MG63 (cell line): ENCODE measurements around the gene GPC6. TPM values are rescaled to one million over a fixed set of nuclear protein-coding genes. Genes with fewer than 3 reads are reported as not detected.
A peak's percentile ranks its signal among the peaks of the same experiment; 100 is the strongest.
"Not testable (repeated sequence)": the region's sequence is repeated elsewhere in the genome, so short reads cannot be mapped to it uniquely, and the experiment has no call there.

Experiments
- DNase-seq: peaks from one replicate; pipeline ENCODE4 v3.0.0-alpha.2; 2020
- H3K27me3 ChIP-seq: fragments of 250-450 bp; sonication (Bioruptor Pico); 2 replicates; pipeline ENCODE4 v1.5.1; 2020; ENCODE audit warnings: mild to moderate bottlenecking, moderate library complexity
- H3K36me3 ChIP-seq: fragments of 250-450 bp; sonication (Bioruptor Pico); 2 replicates; pipeline ENCODE4 v1.5.1; 2020; ENCODE audit warnings: mild to moderate bottlenecking, moderate library complexity
- H3K4me3 ChIP-seq: fragments of 250-450 bp; sonication (Bioruptor Pico); 2 replicates; pipeline ENCODE4 v1.5.1; 2020; ENCODE audit warnings: mild to moderate bottlenecking, moderate library complexity
- H3K9me3 ChIP-seq: fragments of 250-450 bp; sonication (Bioruptor Pico); 2 replicates; pipeline ENCODE4 v1.5.1; 2020; ENCODE audit warnings: mild to moderate bottlenecking, moderate library complexity
- total RNA-seq: library from RNA; depleted of rRNA; stranded (reverse); fragments of >200 nt; shearing (Covaris generic); gene quantifications from 2 replicates; pipeline ENCODE4 v1.2.3, GENCODE V29; 2014; ENCODE audit warnings: low replicate concordance

GPC6 gene
- total RNA-seq, 1 experiment from 2014 or later: 4.1 TPM

DNA sequence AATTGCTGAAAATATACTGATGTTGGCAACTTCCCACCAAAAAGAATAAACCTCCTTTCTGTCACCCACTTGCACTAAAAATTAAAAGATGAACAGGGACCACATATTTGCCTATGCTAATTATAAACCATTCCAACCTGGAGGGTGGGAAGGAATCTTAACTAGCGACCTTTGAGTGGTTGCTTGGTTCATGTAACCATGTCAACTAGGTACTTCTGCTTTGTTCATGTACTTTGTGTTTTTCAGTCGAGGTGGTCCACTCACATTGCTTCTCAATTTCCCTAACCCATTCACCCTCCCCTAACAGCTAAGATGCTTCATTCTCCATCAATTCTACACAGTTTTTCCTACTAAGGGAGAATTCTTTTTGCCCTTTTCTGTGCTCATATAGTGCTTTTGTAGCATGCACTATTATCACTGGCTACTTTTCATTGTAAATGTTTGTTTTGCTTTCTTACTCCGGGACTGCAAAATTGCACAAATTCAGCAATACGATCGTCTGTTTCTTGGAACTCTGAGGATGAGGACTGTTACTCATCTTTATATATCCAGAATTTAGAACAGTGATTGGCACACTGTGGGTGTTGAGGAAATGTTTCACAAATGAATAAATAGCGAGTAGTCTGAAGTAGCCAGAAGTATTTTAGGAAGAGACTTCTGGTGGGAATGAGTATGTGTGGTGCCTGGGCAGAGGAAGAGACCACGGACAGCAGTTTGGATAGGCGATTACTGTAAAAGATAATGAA is 187.5 kb downstream of the GPC6 start:
- Histone ChIP-seq H3K4me3 (peak overlapping the region; percentile 6), H3K36me3 (no peaks in the 10 kb centered on the region), H3K27me3 (no peaks in the 10 kb centered on the region), H3K9me3 (no peaks in the 10 kb centered on the region)
- DNase-seq: peak; percentile 41

DNA sequence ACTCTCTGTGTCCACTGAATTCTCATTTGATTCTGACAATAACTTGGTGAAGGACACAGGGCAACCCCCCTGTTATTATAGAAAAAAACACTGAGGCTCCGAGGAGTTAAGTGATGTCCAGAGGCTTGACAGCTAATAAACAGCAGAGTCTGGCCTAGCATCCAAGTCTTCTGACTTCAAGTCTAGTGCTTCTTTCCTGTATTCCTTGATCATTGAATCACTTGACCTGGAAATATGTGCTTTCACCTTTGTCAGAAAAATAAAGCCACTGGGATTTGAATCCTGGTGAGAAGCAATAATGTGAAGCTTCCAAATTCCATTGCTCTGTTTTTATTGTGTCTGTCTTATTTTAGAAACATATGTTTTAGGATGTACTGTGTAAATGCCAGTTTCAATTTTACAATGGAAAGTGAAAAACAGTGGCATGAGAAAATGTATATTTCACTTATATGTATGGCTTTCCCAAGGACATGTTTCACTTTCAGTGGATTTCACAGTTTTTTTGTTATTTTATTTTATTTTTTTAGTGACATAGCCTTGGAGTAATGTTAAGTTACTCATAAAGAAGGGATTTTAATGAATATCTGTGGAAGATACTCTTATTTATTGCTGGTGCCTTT is 190.2 kb downstream of the GPC6 start:
- no peak overlapping the region for H3K4me3 ChIP-seq
- no peaks in the 10 kb centered on the region for H3K36me3 ChIP-seq
- no peak for DNase-seq
- H3K27me3 ChIP-seq: no peaks in the 10 kb centered on the region
- H3K9me3 ChIP-seq: no peaks in the 10 kb centered on the region

DNA sequence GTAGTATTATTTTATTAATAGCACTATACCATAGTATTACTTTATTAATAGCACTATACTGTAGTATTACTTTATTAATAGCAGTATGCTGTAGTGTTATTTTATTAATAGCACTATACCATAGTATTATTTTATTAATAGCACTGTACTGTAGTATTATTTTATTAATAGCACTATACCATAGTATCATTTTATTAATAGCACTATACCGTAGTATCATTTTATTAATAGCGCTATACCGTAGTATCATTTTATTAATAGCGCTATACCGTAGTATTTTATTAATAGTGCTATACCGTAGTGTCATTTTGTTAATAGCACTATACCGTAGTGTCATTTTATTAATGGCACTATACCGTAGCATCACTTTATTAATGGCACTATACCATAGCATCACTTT is 191.8 kb downstream of the GPC6 start:
- DNase-seq: no peak
- Histone ChIP-seq H3K9me3 (no peaks in the 10 kb centered on the region), H3K4me3 (no peak overlapping the region), H3K36me3 (no peaks in the 10 kb centered on the region), H3K27me3 (no peaks in the 10 kb centered on the region)

DNA sequence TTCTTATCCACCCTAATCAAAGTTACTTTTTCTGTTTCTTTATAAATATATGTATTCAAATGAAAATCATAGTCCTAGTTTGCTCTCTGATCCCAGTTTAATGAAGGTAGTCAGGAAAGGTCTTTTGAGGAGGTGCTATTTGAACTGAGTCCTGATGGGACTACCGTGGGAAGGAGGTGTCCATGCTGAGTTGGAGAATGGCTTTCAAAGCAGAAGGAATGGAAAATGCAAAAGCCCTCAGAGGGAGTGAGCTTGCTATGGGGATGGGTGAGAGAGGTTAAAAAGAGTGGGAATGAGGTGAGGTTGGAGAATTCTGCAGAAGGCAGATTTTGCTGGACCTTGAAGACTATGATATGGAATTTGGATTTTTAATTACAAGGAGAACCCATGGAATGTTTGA is 193.6 kb downstream of the GPC6 start:
- no peak for DNase-seq
- H3K4me3 ChIP-seq: no peak overlapping the region
- no peaks in the 10 kb centered on the region for H3K27me3 ChIP-seq
- no peaks in the 10 kb centered on the region for H3K9me3 ChIP-seq
- H3K36me3 ChIP-seq: no peaks in the 10 kb centered on the region

DNA sequence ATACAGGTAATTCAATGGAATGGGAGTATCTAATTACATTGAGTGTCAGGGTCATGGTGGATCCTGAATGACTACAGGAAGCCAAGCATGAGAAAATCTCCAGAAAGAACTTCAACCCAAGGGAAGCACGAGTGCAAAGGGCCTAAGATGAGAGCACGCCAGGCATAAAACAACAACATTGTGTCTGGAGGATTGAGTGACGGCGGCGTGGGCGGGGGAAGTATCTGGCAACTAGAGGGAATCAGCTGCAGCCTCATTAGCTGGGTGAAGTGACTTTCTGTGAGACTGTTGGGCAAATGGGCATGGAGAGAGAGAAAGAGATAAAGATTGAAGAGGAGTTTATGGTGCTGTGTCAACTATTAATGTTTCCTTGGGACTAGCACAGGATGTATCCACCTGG is 194.3 kb downstream of the GPC6 start:
- Histone ChIP-seq H3K9me3 (no peaks in the 10 kb centered on the region), H3K27me3 (no peaks in the 10 kb centered on the region), H3K36me3 (no peaks in the 10 kb centered on the region), H3K4me3 (no peak overlapping the region)
- DNase-seq: no peak

DNA sequence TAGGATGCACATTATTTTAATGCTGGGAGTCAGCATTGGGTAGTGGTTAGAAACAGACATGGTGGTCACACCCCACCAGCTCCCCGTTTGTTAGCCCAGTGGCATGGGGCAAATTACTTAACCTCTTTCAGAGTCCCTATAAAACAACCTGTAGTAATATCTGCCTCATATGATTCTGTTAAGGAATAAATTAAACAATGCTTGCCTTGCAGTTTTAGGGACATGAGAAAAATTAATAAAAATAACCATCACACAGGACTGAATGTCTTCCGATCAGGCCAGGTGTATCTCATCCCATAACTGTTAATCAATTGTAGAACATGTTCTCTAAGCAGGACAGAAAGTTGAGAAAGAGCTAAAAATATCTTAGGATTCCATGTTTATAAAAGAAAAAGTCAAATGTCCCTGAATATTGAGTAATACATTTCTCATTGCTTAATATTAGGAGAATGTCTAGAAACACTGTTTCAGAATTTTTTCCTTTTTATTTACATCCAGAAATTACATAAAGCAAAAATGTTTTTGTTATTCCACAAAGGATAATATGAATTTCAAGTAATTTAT is 196.5 kb downstream of the GPC6 start:
- Histone ChIP-seq H3K36me3 (no peaks in the 10 kb centered on the region), H3K4me3 (no peak overlapping the region), H3K9me3 (no peaks in the 10 kb centered on the region), H3K27me3 (no peaks in the 10 kb centered on the region)
- no peak for DNase-seq

DNA sequence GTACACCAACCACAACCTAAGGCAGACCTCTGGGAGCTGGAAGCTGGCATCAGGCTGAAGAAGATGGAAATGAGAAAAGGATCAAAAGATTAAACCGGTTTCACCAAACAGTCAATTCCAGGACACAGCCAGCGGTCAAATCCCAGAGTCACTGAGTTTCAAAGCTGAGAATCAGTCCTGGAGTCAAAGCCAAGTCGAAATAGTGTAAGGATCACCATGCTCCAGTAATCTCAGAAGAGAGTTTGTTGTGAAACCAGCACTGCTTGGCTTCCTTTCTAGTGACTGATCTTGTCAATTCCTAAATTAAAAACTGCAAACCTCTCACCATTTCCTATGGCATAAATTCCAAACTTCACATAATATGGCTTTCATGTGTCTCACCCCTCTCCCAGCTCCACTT is 198.8 kb downstream of the GPC6 start:
- Histone ChIP-seq H3K9me3 (no peaks in the 10 kb centered on the region), H3K4me3 (no peak overlapping the region), H3K27me3 (no peaks in the 10 kb centered on the region), H3K36me3 (no peaks in the 10 kb centered on the region)
- DNase-seq: no peak

DNA sequence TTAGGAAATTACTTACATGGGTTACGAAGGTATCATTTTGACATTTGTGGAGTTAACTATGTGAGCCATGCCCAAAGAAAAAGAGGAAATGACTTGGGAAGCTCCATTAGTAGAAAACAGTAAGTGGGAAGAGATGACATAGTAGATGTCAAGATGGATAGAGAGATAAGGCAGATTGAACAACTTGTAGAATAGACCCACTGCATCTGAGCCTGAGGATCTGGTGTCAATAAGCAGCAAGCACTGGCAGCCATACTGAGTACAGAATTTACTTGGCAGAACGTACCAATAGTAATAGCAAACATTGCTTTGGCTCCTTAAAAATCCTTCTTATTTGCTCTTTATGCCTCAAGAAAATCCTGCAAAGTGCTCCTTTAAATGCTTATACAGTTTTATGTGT is 203.8 kb downstream of the GPC6 start:
- H3K27me3 ChIP-seq: no peaks in the 10 kb centered on the region
- no peak overlapping the region for H3K4me3 ChIP-seq
- H3K9me3 ChIP-seq: no peaks in the 10 kb centered on the region
- H3K36me3 ChIP-seq: no peaks in the 10 kb centered on the region
- DNase-seq: no peak

DNA sequence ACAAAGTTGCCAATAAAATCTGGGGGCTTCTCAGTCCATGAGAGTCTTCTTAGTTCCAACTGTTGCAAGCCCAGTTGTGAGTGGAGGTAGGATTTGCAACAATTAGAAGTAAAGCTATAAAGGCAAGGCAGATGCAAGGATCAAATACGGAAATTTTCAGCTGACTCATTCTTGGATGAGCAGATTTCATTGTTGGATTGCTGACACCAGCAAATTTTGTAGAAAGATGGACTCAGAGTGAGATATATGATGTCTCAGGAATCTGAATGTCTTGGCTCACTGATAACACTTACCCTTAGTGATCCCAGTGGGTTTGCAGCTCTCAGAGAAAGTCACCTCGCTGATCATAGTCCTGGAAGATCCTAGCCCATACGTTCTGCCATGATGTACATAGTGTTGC is 209.0 kb downstream of the GPC6 start:
- Histone ChIP-seq H3K4me3 (no peak overlapping the region), H3K9me3 (no peaks in the 10 kb centered on the region), H3K27me3 (no peaks in the 10 kb centered on the region), H3K36me3 (no peaks in the 10 kb centered on the region)
- no peak for DNase-seq

DNA sequence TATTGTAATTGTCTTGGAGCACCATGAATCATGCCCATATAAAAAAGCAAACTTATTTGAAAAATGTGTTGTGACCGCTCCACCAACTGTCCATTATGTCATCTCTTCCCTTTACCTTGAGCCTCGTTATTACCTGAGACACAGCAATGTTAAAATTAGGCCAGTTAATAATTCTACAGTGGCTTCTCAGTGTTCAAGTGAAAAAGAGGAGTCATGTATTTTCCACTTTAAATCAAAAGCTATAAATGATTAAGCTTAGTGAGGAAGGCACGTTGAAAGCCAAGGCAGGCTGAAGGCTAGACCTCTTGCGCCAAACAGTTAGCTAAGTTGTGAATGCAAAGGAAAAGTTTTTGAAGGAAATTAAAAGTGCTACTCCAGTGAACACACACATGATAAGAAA is 210.5 kb downstream of the GPC6 start:
- H3K9me3 ChIP-seq: no peaks in the 10 kb centered on the region
- no peaks in the 10 kb centered on the region for H3K36me3 ChIP-seq
- H3K27me3 ChIP-seq: no peaks in the 10 kb centered on the region
- H3K4me3 ChIP-seq: no peak overlapping the region
- no peak for DNase-seq

DNA sequence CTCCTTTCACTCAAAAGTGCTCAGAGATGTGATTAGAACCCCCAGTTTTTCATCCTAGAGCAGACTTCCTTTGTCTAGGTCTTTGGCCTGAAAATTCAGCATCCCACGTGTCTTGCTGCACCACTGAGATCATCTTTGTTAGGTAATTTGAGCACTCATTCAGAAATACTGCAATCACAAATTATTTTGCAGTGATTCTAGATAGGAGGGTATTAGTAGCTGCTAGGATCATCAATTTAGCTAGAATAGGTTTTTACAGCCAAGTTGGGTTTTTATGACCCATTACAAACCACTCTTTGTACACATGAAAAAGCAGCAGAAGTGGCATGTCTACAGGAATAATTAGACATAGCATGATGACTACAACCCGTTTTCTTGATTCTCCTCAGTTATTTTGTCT is 219.6 kb downstream of the GPC6 start:
- H3K36me3 ChIP-seq: no peaks in the 10 kb centered on the region
- DNase-seq: no peak

DNA sequence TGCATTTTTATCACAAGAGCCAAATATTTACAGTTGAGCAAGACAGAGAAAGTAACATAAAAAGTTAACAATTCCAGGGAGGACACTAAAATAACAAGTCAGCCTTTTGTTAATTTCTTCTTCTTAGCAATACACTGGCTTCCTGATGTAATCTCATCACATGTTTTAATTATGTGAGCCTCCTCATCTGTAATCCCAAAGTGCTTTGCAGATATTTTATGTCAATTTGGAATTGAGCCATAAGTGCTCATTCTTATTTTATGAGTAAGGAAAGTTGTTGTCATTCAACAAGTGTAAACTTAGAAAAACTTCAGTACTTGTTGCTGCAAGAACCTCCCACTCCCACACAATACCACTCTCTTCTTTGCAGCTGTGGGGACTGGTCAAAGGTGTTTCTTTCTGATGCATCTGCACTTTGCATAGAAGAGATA is 223.6 kb downstream of the GPC6 start:
- no peaks in the 10 kb centered on the region for H3K27me3 ChIP-seq
- no peaks in the 10 kb centered on the region for H3K9me3 ChIP-seq
- no peak overlapping the region for H3K4me3 ChIP-seq
- H3K36me3 ChIP-seq: no peaks in the 10 kb centered on the region
- no peak for DNase-seq

More for the DNA sequence above, 219.6 kb downstream of the GPC6 start:
- Histone ChIP-seq H3K9me3 (no peaks in the 10 kb centered on the region), H3K27me3 (no peaks in the 10 kb centered on the region), H3K4me3 (no peak overlapping the region)

DNA sequence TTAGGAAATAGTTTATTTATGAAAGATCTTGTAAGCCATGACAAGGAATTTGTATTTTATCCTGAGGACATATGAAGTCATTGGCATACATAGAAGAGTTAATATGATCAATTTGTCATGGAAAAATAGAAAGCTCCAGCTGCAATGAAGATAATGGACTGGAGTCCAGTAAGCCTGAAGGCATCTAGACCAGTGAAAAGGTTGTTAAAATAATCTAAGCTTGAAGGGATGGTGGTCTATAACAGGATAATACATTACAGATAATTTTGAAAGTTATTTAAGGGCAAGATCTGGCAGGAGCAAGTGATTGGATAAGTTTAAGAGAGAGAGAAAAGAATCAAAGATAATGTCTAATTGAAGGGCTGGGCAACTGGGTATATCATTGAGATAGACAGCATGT is 224.2 kb downstream of the GPC6 start:
- Histone ChIP-seq H3K9me3 (no peaks in the 10 kb centered on the region), H3K36me3 (no peaks in the 10 kb centered on the region), H3K27me3 (no peaks in the 10 kb centered on the region), H3K4me3 (no peak overlapping the region)
- DNase-seq: no peak

DNA sequence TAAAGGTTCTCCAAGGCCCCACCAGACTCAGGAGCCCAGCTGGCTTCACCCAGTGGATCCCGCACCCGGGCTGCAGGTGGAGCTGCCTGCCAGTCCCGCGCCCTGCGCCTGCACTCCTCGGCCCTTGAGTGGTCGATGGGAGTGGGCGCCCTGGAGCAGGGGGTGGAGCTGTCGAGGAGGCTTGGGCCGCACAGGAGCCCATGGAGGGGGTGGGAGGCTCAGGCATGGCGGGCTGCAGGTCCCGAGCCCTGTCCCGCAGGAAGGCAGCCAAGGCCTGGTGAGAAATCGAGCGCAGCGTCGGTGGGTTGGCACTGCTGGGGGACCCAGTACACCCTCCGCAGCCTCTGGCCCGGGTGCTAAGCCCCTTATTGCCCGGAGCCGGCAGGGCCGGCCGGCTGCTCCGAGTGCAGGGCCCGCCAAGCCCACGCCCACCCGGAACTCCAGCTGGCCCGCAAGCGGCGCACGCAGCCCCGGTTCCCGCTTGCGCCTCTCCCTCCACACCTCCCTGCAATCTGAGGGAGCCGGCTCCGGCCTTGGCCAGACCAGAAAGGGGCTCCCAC is 228.1 kb downstream of the GPC6 start:
- H3K27me3 ChIP-seq, H3K9me3 ChIP-seq, H3K4me3 ChIP-seq, H3K36me3 ChIP-seq, DNase-seq: not testable (repeated sequence)

DNA sequence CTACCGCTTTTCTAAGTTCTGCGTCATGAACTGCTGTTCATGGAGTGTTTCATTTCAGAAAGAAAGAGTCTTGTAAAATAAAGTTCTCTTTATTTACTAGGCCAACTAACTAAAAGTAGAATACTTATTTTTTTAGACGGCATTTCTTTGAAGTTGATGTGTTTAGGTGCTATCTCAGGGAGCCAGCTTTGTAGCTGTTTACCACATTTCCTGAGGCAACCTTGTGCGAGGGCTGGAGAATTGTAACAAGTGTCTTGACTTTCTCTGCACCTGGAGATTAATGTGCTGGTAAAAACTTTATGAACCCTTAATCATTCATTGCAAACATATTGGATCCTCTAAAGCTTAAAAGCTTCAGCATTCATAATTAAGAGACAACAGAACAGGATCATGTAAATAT is 229.3 kb downstream of the GPC6 start:
- Histone ChIP-seq H3K4me3 (no peak overlapping the region), H3K27me3 (no peaks in the 10 kb centered on the region), H3K9me3 (no peaks in the 10 kb centered on the region), H3K36me3 (no peaks in the 10 kb centered on the region)
- DNase-seq: no peak

DNA sequence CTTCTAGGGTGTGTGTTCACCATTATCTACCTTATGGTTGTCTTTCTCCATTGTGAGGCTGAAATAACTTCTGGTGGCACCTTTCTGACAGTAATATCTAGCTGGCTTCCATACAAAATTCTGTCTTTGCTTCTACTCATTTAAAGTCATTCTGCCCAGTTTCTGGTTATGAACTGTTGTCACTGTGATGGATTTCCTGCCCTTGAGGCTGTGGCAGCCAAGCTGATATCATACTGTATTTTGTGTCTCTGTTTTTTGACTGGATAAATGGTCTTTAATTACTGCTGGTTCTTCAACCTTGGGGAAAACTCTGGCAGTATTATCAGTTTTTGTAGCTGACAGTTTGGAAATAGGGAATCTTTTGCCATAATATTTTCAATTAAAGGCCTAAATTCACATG is 233.4 kb downstream of the GPC6 start:
- H3K27me3 ChIP-seq: no peaks in the 10 kb centered on the region
- DNase-seq: no peak

DNA sequence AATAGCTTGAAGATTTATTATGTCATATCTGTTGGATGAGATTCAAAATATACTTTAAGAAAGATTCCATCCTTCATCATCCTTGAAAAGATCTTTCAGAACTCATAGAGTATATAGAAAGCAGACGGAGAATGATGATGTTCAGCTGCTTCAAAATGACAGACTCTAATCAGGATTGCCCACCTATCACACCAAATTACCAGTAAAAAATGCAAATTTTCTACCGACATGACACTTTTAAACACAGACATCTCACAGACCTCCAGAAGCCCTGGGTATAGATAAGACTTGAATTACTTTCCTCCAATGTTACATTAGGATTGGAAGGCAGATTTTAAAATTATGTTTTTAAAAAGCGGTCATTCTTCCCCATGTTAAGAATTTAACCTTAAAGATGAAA is 235.5 kb downstream of the GPC6 start:
- H3K27me3 ChIP-seq: no peaks in the 10 kb centered on the region
- DNase-seq: no peak
- H3K36me3 ChIP-seq: no peaks in the 10 kb centered on the region
- H3K9me3 ChIP-seq: no peaks in the 10 kb centered on the region
- no peak overlapping the region for H3K4me3 ChIP-seq

More for the DNA sequence above, 233.4 kb downstream of the GPC6 start:
- H3K36me3 ChIP-seq: no peaks in the 10 kb centered on the region
- H3K4me3 ChIP-seq: no peak overlapping the region
- no peaks in the 10 kb centered on the region for H3K9me3 ChIP-seq
